RWPE2 (cell line): ENCODE measurements around the gene CACNA1H.
A peak's percentile ranks its signal among the peaks of the same experiment; 100 is the strongest.

Experiments
- ATAC-seq: fragments of 200-7000 bp; cut with Tn5 transposase; 3 replicates; pipeline ENCODE4 v1.9.1; 2021; ENCODE audit warnings: low read depth
- DNase-seq: peaks from one replicate; pipeline ENCODE4 v3.0.0-alpha.2; 2020; ENCODE audit warnings: low spot score
- H3K27ac ChIP-seq: fragments of 450-650 bp; 2 replicates; pipeline ENCODE4 v1.5.1; 2017; ENCODE audit warnings: mild to moderate bottlenecking; ENCODE audit not compliant: poor library complexity, severe bottlenecking
- H3K27me3 ChIP-seq: fragments of 250-450 bp; sonication (Bioruptor Pico); 2 replicates; pipeline ENCODE4 v1.5.1; 2021; ENCODE audit warnings: mild to moderate bottlenecking, moderate library complexity; ENCODE audit not compliant: insufficient read depth, poor library complexity, severe bottlenecking
- H3K36me3 ChIP-seq: fragments of 250-450 bp; sonication (Bioruptor Pico); 2 replicates; pipeline ENCODE4 v1.5.1; 2020; ENCODE audit warnings: low read depth, mild to moderate bottlenecking, moderate library complexity
- H3K4me1 ChIP-seq: fragments of 250-450 bp; sonication (Bioruptor Pico); 2 replicates; pipeline ENCODE4 v1.5.1; 2021; ENCODE audit warnings: mild to moderate bottlenecking, moderate library complexity; ENCODE audit not compliant: insufficient read depth, poor library complexity, severe bottlenecking
- H3K4me3 ChIP-seq: fragments of 250-450 bp; sonication (Bioruptor Pico); 2 replicates; pipeline ENCODE4 v1.5.1; 2021; ENCODE audit warnings: mild to moderate bottlenecking, moderate library complexity; ENCODE audit not compliant: severe bottlenecking
- H3K9me3 ChIP-seq: fragments of 250-450 bp; sonication (Bioruptor Pico); 2 replicates; pipeline ENCODE4 v1.5.1; 2021; ENCODE audit warnings: mild to moderate bottlenecking, moderate library complexity; ENCODE audit not compliant: severe bottlenecking
- TF ChIP-seq, protein P1 (sequence below): fragments of 450-650 bp; IDR thresholded peaks from one replicate; pipeline ENCODE4 v1.5.1; 2017; ENCODE audit warnings: mild to moderate bottlenecking, moderate library complexity; ENCODE audit not compliant: poor library complexity, severe bottlenecking

CACNA1H gene

DNA sequence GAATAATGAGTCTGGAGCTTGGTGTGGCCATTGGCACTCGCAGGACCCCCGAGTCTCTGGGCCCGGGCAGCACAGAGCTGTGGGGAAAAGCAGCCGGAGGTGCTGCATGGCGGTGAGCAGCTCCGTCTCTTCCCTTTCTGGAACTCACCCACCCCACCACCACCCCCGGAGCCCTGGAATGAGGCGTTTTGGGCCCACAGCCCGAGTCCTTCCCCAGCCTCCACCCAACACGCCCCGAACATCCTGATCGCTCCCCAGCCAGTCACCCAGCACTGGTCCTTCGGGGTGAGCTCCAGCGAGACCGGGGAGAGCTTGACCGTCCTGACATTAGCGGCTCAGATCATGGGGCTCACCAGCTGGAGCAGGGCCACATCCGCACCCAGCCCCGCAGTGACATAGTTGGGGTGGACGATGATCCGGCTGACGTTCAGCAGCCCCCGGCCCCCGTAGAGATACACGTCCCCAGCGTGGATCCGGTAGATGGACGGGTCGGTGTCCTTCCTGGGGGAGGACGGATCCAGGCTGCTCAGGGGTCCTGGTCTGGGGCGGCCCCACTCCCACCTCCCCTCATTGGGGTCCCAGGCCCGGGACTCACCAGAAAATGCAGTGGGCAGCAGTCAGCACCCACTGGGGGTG, 109.4 kb downstream of the CACNA1H start:
- H3K9me3 ChIP-seq: no peaks in the 10 kb centered on the region
- TF ChIP-seq, protein P1, sequence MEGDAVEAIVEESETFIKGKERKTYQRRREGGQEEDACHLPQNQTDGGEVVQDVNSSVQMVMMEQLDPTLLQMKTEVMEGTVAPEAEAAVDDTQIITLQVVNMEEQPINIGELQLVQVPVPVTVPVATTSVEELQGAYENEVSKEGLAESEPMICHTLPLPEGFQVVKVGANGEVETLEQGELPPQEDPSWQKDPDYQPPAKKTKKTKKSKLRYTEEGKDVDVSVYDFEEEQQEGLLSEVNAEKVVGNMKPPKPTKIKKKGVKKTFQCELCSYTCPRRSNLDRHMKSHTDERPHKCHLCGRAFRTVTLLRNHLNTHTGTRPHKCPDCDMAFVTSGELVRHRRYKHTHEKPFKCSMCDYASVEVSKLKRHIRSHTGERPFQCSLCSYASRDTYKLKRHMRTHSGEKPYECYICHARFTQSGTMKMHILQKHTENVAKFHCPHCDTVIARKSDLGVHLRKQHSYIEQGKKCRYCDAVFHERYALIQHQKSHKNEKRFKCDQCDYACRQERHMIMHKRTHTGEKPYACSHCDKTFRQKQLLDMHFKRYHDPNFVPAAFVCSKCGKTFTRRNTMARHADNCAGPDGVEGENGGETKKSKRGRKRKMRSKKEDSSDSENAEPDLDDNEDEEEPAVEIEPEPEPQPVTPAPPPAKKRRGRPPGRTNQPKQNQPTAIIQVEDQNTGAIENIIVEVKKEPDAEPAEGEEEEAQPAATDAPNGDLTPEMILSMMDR: no peak
- no peaks in the 10 kb centered on the region for H3K4me1 ChIP-seq
- H3K4me3 ChIP-seq: no peak overlapping the region
- H3K36me3 ChIP-seq: no peaks in the 10 kb centered on the region
- H3K27me3 ChIP-seq: peaks cover 33% of the 10 kb centered on the region
- H3K27ac ChIP-seq: no peak overlapping the region
- no peak for ATAC-seq
- DNase-seq: no peak

DNA sequence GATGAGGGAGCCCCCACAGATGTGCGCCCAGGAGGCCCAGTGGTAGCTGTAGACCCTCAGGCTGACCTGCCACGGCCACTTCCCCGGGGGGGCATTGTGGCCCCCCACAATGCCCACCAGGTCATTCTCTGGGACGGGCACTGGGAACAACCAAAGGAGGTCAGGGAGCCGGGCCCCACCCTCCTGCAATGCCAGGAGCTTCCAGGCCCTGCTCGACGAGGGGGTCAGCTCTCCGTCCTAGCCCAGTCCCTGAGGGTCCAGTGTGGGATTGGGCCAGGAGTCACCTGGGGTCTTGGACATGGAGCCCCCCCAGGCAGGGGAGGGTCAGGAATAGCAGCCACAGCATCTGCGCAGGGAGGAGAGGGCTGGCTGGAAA, 109.9 kb downstream of the CACNA1H start:
- TF ChIP-seq, protein P1: no peak
- Histone ChIP-seq H3K36me3 (no peaks in the 10 kb centered on the region), H3K27me3 (peaks cover 33% of the 10 kb centered on the region), H3K4me3 (no peak overlapping the region), H3K27ac (no peak overlapping the region), H3K4me1 (no peaks in the 10 kb centered on the region), H3K9me3 (no peaks in the 10 kb centered on the region)
- DNase-seq (no peak), ATAC-seq (no peak)

GRCh38 chr16:1263591-1264344, 110.9 kb downstream of the CACNA1H start:
- no peak overlapping the region for H3K27ac ChIP-seq
- no peaks in the 10 kb centered on the region for H3K36me3 ChIP-seq
- H3K4me3 ChIP-seq: no peak overlapping the region
- DNase-seq (peak; percentile 62), ATAC-seq (no peak)
- H3K9me3 ChIP-seq: no peaks in the 10 kb centered on the region
- peaks cover 33% of the 10 kb centered on the region for H3K27me3 ChIP-seq
- TF ChIP-seq, protein P1: no peak
- no peaks in the 10 kb centered on the region for H3K4me1 ChIP-seq

DNA sequence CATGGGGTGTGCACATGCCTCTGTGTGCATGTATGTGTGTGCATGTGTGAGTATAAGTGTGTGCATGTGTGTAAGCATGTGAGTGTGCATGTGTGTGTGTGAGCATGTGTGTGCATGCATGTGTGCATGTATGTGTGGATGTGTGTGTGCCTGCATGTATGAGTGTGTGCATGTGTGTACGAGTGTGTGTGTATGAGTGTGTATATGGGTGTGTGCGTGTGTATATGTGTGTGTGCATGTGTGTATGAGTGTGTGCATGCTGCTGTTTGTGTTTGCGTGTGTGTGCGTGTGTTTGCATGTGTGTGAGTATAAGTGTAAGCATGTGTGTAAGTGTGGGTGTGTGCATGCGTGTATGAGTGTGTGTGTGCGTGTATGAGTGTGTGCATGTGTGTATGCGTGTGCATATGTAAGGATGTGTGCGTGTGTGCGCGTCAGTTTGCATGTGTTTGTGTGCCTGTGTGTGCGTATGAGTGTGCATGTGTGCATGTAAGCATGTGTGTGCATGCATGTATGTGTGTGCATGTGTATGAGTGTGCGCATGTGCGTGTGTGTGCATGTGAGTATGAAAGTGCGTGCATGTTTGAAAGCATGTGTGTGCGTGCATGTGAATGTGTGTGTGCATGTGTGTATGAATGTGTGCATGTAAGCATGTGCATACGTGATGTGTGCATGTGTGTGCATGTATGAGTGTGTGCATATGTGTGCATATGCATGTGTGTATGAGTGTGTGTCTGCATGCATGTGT, 111.6 kb downstream of the CACNA1H start:
- DNase-seq: no peak
- TF ChIP-seq, protein P1: no peak
- no peak for ATAC-seq
- Histone ChIP-seq H3K4me1 (no peaks in the 10 kb centered on the region), H3K27ac (no peak overlapping the region), H3K27me3 (peaks cover 26% of the 10 kb centered on the region), H3K9me3 (no peaks in the 10 kb centered on the region), H3K4me3 (no peak overlapping the region), H3K36me3 (no peaks in the 10 kb centered on the region)
